ENCODE measurements around the gene ADPRHL1.

ADPRHL1 gene

DNA sequence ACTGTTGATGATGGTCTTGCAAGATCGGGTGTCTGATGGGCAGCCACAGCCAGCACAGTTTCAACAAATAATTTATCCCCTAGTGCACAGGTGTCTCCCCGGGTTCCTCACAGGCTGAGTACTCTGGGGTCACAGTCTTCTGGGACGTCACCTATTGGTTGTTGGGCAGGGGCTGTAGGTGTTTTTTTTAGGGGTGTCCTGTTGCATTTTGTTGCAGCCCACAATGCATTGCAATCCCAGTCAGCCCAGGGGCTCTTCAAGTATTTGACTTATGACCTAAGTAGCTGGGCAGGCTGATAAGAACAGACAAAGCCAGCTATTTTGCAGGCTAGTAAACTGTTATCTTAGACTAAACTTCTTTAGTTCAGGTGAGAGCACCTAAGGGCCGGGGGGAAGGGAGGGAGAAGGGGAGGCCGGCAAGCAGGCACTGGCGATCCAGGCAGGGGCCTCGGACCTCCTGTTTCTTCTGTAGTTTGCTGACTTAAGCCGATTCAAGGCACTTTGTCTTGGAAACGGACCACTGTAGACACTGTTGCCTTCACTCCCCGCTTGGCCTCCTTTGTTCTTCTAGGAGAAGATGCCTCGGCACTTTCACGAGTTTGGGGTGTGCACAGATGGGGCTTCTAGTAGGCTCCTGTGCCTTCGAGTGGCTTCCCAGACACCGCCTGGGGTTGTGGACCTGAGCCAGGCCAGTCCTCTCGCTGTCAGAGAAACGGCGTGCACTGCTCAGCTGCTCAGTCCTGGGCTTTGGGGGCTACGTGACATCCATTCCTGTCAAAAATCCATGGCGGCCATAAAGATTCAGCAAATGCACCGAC lies 55.5 kb downstream of the ADPRHL1 start:
- H4K20me1 ChIP-seq (ENCODE audit: insufficient read depth, low read length, poor library complexity, severe bottlenecking): no peaks in the 10 kb centered on the region
- no peak overlapping the region for H3K4me3 ChIP-seq (ENCODE audit: low read length, poor library complexity, severe bottlenecking)
- no peaks in the 10 kb centered on the region for H3K4me1 ChIP-seq (ENCODE audit: insufficient read depth, low read length, poor library complexity, severe bottlenecking)
- H3K27me3 ChIP-seq (ENCODE audit: insufficient read depth, low read length, poor library complexity, severe bottlenecking): no peaks in the 10 kb centered on the region
- no peak overlapping the region for H3K4me2 ChIP-seq (ENCODE audit: low read depth, low read length, poor library complexity, severe bottlenecking)
- TF ChIP-seq, protein P1, sequence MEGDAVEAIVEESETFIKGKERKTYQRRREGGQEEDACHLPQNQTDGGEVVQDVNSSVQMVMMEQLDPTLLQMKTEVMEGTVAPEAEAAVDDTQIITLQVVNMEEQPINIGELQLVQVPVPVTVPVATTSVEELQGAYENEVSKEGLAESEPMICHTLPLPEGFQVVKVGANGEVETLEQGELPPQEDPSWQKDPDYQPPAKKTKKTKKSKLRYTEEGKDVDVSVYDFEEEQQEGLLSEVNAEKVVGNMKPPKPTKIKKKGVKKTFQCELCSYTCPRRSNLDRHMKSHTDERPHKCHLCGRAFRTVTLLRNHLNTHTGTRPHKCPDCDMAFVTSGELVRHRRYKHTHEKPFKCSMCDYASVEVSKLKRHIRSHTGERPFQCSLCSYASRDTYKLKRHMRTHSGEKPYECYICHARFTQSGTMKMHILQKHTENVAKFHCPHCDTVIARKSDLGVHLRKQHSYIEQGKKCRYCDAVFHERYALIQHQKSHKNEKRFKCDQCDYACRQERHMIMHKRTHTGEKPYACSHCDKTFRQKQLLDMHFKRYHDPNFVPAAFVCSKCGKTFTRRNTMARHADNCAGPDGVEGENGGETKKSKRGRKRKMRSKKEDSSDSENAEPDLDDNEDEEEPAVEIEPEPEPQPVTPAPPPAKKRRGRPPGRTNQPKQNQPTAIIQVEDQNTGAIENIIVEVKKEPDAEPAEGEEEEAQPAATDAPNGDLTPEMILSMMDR (conservative IDR thresholded peaks at IDR 0.05; ENCODE audit: low read length): no peak
- no peak for TF ChIP-seq EZH2phosphoT487 (IDR thresholded peaks at IDR 0.05; ENCODE audit: borderline replicate concordance)
- H3K9me2 ChIP-seq (replicated peaks; ENCODE audit: low read depth, low read length): no peaks in the 10 kb centered on the region
- H3K79me2 ChIP-seq (ENCODE audit: insufficient read depth, low read length): peaks cover 9% of the 10 kb centered on the region; the same call in 1 of the 2 replicates
- no peaks in the 10 kb centered on the region for H3F3A ChIP-seq (ENCODE audit: low read depth)
- no peaks in the 10 kb centered on the region for H3K9me3 ChIP-seq (ENCODE audit: insufficient read depth, low read depth, low read length)
- no peak overlapping the region for H3K9ac ChIP-seq (ENCODE audit: low read depth, low read length, poor library complexity, severe bottlenecking)
- H2AFZ ChIP-seq (ENCODE audit: low read length): no peak overlapping the region
- no peaks in the 10 kb centered on the region for H3K36me3 ChIP-seq (ENCODE audit: insufficient read depth, low read length)

DNA sequence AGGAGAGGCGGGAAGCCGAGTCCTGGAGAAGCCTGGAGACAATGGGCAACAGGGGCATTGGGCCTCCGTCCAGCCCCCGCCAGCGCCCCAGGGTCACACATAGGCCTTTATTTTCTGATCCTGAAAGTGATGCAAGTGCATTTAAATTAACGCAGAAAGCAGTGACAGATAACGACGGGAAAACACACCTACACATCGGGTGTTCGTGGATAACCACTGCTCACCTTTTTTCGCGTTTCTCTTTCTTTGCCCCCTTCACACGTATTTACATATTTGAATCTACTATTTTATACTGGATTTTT lies 59.0 kb downstream of the ADPRHL1 start:
- Histone ChIP-seq H3K9ac (ENCODE audit: low read depth, low read length, poor library complexity, severe bottlenecking) (peak overlapping the region; percentile 78), H3K9me3 (ENCODE audit: insufficient read depth, low read depth, low read length) (no peaks in the 10 kb centered on the region), H2AFZ (ENCODE audit: low read length) (peak overlapping the region; percentile 94), H3K36me3 (ENCODE audit: insufficient read depth, low read length) (no peaks in the 10 kb centered on the region), H3K4me2 (ENCODE audit: low read depth, low read length, poor library complexity, severe bottlenecking) (peak overlapping the region; percentile 66), H4K20me1 (ENCODE audit: insufficient read depth, low read length, poor library complexity, severe bottlenecking) (no peaks in the 10 kb centered on the region), H3K79me2 (ENCODE audit: insufficient read depth, low read length) (peaks cover 9% of the 10 kb centered on the region; the same call in 1 of the 2 replicates), H3K4me3 (ENCODE audit: low read length, poor library complexity, severe bottlenecking) (peak overlapping the region; percentile 85), H3K4me1 (ENCODE audit: insufficient read depth, low read length, poor library complexity, severe bottlenecking) (no peaks in the 10 kb centered on the region), H3F3A (ENCODE audit: low read depth) (no peaks in the 10 kb centered on the region), H3K9me2 (replicated peaks; ENCODE audit: low read depth, low read length) (no peaks in the 10 kb centered on the region), H3K27me3 (ENCODE audit: insufficient read depth, low read length, poor library complexity, severe bottlenecking) (no peaks in the 10 kb centered on the region)
- TF ChIP-seq, protein P1 (conservative IDR thresholded peaks at IDR 0.05; ENCODE audit: low read length): no peak; the same call in 1 of the 2 replicates
- no peak for TF ChIP-seq EZH2phosphoT487 (IDR thresholded peaks at IDR 0.05; ENCODE audit: borderline replicate concordance)

DNA sequence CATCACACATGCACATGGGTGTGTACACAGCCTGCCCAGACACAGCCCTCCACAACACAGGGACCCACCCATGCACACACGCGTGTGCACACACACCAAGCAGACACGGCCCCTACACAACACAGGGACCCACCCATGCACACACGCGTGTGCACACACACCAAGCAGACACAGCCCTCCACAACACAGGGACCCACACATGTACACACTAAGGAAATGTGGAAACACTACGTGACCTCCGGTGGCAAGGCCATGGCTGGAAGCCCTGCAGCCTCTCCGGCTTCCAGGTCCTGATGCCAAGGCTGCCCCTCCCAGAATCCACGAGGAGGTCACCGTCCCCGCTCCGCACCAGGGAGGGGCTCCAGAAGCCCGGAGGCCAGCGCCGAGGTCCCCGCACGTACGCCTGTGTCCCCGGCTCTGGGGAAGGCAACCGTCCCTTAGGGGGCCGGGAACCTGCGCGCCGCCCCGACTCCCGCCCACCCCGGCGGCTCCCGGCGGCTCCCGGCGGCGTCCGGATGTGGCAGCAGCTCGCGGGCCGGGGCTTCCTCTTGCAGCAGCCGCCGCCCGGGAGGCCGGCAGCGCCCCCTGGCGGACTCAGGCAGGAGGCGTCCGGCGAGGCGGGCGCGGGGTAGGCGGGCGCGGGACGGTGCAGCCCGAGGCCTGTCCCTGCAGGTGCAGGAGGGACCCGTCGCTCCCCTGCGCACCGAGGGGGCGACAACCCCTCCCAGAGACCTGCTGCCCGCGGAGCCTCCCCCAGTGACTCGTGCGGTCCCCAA lies 59.5 kb downstream of the ADPRHL1 start:
- no peaks in the 10 kb centered on the region for H4K20me1 ChIP-seq (ENCODE audit: insufficient read depth, low read length, poor library complexity, severe bottlenecking)
- H3K79me2 ChIP-seq (ENCODE audit: insufficient read depth, low read length): peaks cover 9% of the 10 kb centered on the region; the same call in 1 of the 2 replicates
- H3K27me3 ChIP-seq (ENCODE audit: insufficient read depth, low read length, poor library complexity, severe bottlenecking): no peaks in the 10 kb centered on the region
- no peaks in the 10 kb centered on the region for H3K36me3 ChIP-seq (ENCODE audit: insufficient read depth, low read length)
- H3K4me3 ChIP-seq (ENCODE audit: low read length, poor library complexity, severe bottlenecking): peak overlapping the region; percentile 85
- H3K4me2 ChIP-seq (ENCODE audit: low read depth, low read length, poor library complexity, severe bottlenecking): peak overlapping the region; percentile 93
- no peaks in the 10 kb centered on the region for H3K9me2 ChIP-seq (replicated peaks; ENCODE audit: low read depth, low read length)
- H2AFZ ChIP-seq (ENCODE audit: low read length): peak overlapping the region; percentile 94
- no peaks in the 10 kb centered on the region for H3K4me1 ChIP-seq (ENCODE audit: insufficient read depth, low read length, poor library complexity, severe bottlenecking)
- H3K9me3 ChIP-seq (ENCODE audit: insufficient read depth, low read depth, low read length): 0 out of 2 replicates have a peak, but pooled peaks cover 1% of the 10 kb centered on the region
- no peaks in the 10 kb centered on the region for H3F3A ChIP-seq (ENCODE audit: low read depth)
- peak overlapping the region; percentile 78 for H3K9ac ChIP-seq (ENCODE audit: low read depth, low read length, poor library complexity, severe bottlenecking)
- no peak for TF ChIP-seq EZH2phosphoT487 (IDR thresholded peaks at IDR 0.05; ENCODE audit: borderline replicate concordance)
- TF ChIP-seq, protein P1 (conservative IDR thresholded peaks at IDR 0.05; ENCODE audit: low read length): peak; percentile 59

Measured in Loucy (cell line).